OCI-LY3 (cell line): ENCODE data around the gene EMP1.

Experiments used
- H2AFZ ChIP-seq: fragments of 200-600, 300-600 bp; shearing (Covaris generic); 2 replicates; pipeline ENCODE4 v1.6.0; 2014; ENCODE audit warnings: antibody characterized with exemption, low read depth, low read length
- H3K27ac ChIP-seq: fragments of 200-600, 300-600 bp; sonication (generic); 2 replicates; pipeline ENCODE4 v1.5.1; 2014; ENCODE audit warnings: mild to moderate bottlenecking, low read length, moderate library complexity, mixed read lengths
- H3K27me3 ChIP-seq: fragments of 200-600, 300-600 bp; sonication (generic); 2 replicates; pipeline ENCODE4 v1.6.1; 2014; ENCODE audit warnings: low read depth, low read length, mixed read lengths
- H3K36me3 ChIP-seq: fragments of 200-600, 300-600 bp; sonication (generic); replicated peaks from 2 replicates; pipeline ENCODE3; 2014; ENCODE audit warnings: low read depth, low read length, mixed read lengths
- H3K4me1 ChIP-seq: fragments of 300-600, 200-600 bp; sonication (generic); 2 replicates; pipeline ENCODE4 v1.6.1; 2014; ENCODE audit warnings: low read length, mixed read lengths
- H3K4me2 ChIP-seq: fragments of 200-600, 300-600 bp; sonication (generic); 2 replicates; pipeline ENCODE4 v1.6.1; 2014; ENCODE audit warnings: low read length, mixed read lengths
- H3K4me3 ChIP-seq: fragments of 300-600, 200-600 bp; sonication (generic); 2 replicates; pipeline ENCODE4 v1.5.1; 2014; ENCODE audit warnings: antibody characterized with exemption, mild to moderate bottlenecking, low read length, moderate library complexity
- H3K79me2 ChIP-seq: fragments of 300-600, 200-600 bp; shearing (Covaris generic); 2 replicates; pipeline ENCODE4 v1.6.1; 2014; ENCODE audit warnings: mild to moderate bottlenecking, low read length, mixed read lengths
- H3K9ac ChIP-seq: fragments of 300-600, 200-600 bp; shearing (Covaris generic); 2 replicates; pipeline ENCODE4 v1.6.0; 2014; ENCODE audit warnings: mild to moderate bottlenecking, low read length, moderate library complexity
- H3K9me3 ChIP-seq: fragments of 200-600, 300-600 bp; shearing (Covaris generic); 2 replicates; pipeline ENCODE4 v1.6.1; 2014; ENCODE audit warnings: low read length, mixed read lengths; ENCODE audit not compliant: insufficient read depth
- H4K20me1 ChIP-seq: fragments of 200-600, 300-600 bp; sonication (generic); 2 replicates; pipeline ENCODE4 v1.6.1; 2016; ENCODE audit warnings: low read length, mixed read lengths; ENCODE audit not compliant: insufficient read depth
- EZH2phosphoT487 ChIP-seq: fragments of 200-600 bp; shearing (Covaris generic); IDR thresholded peaks from 2 replicates; pipeline ENCODE4 v1.6.1; 2018; ENCODE audit warnings: antibody characterized with exemption, mixed run types, low read depth
- TF ChIP-seq, protein P1 (sequence below): fragments of 200-600, 300-600 bp; sonication (generic); IDR thresholded peaks from 2 replicates; pipeline ENCODE4 v1.5.1; 2014; ENCODE audit warnings: antibody characterized with exemption, low read length, low read depth

EMP1 gene

DNA sequence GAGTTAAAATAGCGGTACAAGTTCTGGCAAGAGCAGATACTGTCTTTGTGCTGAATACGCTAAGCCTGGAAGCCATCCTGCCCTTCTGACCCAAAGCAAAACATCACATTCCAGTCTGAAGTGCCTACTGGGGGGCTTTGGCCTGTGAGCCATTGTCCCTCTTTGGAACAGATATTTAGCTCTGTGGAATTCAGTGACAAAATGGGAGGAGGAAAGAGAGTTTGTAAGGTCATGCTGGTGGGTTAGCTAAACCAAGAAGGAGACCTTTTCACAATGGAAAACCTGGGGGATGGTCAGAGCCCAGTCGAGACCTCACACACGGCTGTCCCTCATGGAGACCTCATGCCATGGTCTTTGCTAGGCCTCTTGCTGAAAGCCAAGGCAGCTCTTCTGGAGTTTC is 18.5 kb downstream of the EMP1 start:
- Histone ChIP-seq H3K36me3 (no peaks in the 10 kb centered on the region), H3K9me3 (no peaks in the 10 kb centered on the region), H3K9ac (no peak overlapping the region), H3K27ac (no peak overlapping the region), H4K20me1 (no peaks in the 10 kb centered on the region), H3K79me2 (no peaks in the 10 kb centered on the region), H3K4me2 (no peak overlapping the region), H3K4me3 (no peak overlapping the region), H2AFZ (no peak overlapping the region), H3K4me1 (peaks cover 3% of the 10 kb centered on the region; the same call in 1 of the 2 replicates), H3K27me3 (peaks cover 84% of the 10 kb centered on the region)
- TF ChIP-seq, protein P1, sequence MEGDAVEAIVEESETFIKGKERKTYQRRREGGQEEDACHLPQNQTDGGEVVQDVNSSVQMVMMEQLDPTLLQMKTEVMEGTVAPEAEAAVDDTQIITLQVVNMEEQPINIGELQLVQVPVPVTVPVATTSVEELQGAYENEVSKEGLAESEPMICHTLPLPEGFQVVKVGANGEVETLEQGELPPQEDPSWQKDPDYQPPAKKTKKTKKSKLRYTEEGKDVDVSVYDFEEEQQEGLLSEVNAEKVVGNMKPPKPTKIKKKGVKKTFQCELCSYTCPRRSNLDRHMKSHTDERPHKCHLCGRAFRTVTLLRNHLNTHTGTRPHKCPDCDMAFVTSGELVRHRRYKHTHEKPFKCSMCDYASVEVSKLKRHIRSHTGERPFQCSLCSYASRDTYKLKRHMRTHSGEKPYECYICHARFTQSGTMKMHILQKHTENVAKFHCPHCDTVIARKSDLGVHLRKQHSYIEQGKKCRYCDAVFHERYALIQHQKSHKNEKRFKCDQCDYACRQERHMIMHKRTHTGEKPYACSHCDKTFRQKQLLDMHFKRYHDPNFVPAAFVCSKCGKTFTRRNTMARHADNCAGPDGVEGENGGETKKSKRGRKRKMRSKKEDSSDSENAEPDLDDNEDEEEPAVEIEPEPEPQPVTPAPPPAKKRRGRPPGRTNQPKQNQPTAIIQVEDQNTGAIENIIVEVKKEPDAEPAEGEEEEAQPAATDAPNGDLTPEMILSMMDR: no peak
- no peak for TF ChIP-seq EZH2phosphoT487

DNA sequence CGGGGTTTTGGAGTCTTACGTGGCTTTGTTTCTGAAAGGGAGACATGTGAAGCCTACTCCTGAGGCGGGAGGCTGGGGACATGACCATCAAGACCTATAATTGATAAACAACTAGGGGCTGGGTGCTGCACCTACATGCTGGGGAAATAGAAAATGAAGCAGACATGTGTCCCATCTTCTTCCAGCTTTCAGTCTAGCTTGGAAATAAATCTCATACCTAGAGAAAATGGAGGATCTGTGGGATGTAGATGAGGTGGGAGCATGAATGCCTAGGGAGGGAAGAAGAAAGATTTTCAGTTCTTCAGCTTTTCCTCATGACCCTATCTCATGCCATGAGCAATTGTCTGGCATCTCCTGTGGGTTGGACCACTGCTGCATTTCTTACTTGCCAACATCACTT is 22.1 kb downstream of the EMP1 start:
- Histone ChIP-seq H2AFZ (no peak overlapping the region), H3K4me2 (no peak overlapping the region), H4K20me1 (no peaks in the 10 kb centered on the region), H3K9me3 (no peaks in the 10 kb centered on the region), H3K27me3 (peaks cover 67% of the 10 kb centered on the region), H3K9ac (no peak overlapping the region), H3K79me2 (no peaks in the 10 kb centered on the region), H3K36me3 (no peaks in the 10 kb centered on the region), H3K4me3 (no peak overlapping the region), H3K4me1 (no peaks in the 10 kb centered on the region), H3K27ac (no peak overlapping the region)
- TF ChIP-seq, protein P1: no peak
- TF ChIP-seq EZH2phosphoT487: no peak

DNA sequence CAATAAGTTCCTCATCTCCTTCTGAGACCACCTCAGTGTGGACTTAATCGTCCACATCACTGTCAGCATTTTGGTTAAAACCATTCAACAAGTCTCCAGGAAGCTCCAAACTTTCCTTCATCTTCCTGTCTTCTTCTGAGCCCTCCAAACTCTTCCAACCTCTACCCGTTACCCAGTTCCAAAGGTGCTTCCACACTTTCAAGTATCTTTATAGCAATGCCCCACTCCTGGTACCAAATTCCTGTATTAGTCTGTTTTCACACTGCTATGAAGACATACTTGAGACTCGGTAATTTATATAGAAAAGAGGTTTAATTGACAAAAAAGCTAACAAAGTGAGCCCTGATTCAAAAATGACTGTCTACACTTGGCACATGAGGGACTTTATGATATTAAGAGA is 22.8 kb downstream of the EMP1 start:
- no peaks in the 10 kb centered on the region for H3K36me3 ChIP-seq
- H3K4me3 ChIP-seq: no peak overlapping the region
- no peaks in the 10 kb centered on the region for H3K4me1 ChIP-seq
- H3K9me3 ChIP-seq: no peaks in the 10 kb centered on the region
- H2AFZ ChIP-seq: no peak overlapping the region
- H3K27me3 ChIP-seq: peaks cover 67% of the 10 kb centered on the region
- no peak overlapping the region for H3K9ac ChIP-seq
- no peaks in the 10 kb centered on the region for H4K20me1 ChIP-seq
- no peak overlapping the region for H3K4me2 ChIP-seq
- TF ChIP-seq, protein P1: no peak
- no peak for TF ChIP-seq EZH2phosphoT487
- H3K27ac ChIP-seq: no peak overlapping the region
- H3K79me2 ChIP-seq: no peaks in the 10 kb centered on the region

DNA sequence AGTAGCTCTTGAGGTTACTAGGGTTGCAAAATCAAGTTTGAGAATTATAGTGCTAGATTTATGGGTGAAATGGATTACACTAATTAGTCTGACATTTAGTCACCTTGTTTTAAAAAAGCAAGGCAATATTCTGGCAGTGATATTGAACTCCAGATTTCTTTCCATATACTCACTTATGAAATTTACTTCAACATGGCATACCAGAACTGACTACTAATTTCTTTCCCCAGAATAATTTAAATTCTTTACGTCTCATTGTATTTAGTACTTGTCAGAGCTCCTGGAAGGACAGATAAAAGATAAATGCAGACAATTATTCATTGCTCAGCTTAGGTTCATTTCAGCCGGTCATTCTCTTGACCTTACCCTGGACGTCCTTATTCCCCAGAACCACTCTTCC is 24.3 kb downstream of the EMP1 start:
- TF ChIP-seq EZH2phosphoT487: no peak
- TF ChIP-seq, protein P1: no peak

More for the DNA sequence above, 24.3 kb downstream of the EMP1 start:
- no peak overlapping the region for H3K4me3 ChIP-seq
- H3K4me2 ChIP-seq: no peak overlapping the region
- H3K79me2 ChIP-seq: no peaks in the 10 kb centered on the region
- peaks cover 70% of the 10 kb centered on the region for H3K27me3 ChIP-seq
- no peaks in the 10 kb centered on the region for H3K4me1 ChIP-seq
- no peaks in the 10 kb centered on the region for H4K20me1 ChIP-seq
- no peak overlapping the region for H3K9ac ChIP-seq
- H3K36me3 ChIP-seq: no peaks in the 10 kb centered on the region
- no peak overlapping the region for H3K27ac ChIP-seq
- no peaks in the 10 kb centered on the region for H3K9me3 ChIP-seq
- no peak overlapping the region for H2AFZ ChIP-seq
